ENCODE results near the gene TUBD1.
"Not testable (repeated sequence)": the region's sequence is repeated elsewhere in the genome, so short reads cannot be mapped to it uniquely, and the experiment has no call there.

TUBD1 gene

GRCh38 chr17:59829217-59830006, 63.3 kb downstream of the TUBD1 start:
- no peak overlapping the region for H3K4me3 ChIP-seq (ENCODE audit: low read depth in 1 of 2, low read length in 2 of 2)
- peaks cover 57% of the 10 kb centered on the region for H3K4me1 ChIP-seq (ENCODE audit: insufficient read depth, low read length)
- H3K4me2 ChIP-seq (ENCODE audit: insufficient read depth, low read length): peak overlapping the region; percentile 41
- no peaks in the 10 kb centered on the region for H3K27me3 ChIP-seq (ENCODE audit: insufficient read depth, low read length, poor library complexity)
- peak overlapping the region; percentile 9; the same call in 1 of the 2 replicates for H2AFZ ChIP-seq (ENCODE audit: low read depth, low read length)
- H3K79me2 ChIP-seq (ENCODE audit: insufficient read depth, low read length): no peaks in the 10 kb centered on the region
- H4K20me1 ChIP-seq (ENCODE audit: insufficient read depth, low read length): no peaks in the 10 kb centered on the region
- peak; percentile 89 for ATAC-seq (ENCODE audit: insufficient read depth, low read depth)
- TF ChIP-seq EZH2 (IDR thresholded peaks at IDR 0.05; ENCODE audit: borderline replicate concordance, low read depth, low read length, severe bottlenecking) (no peak), CTCF (IDR thresholded peaks at IDR 0.05; ENCODE audit: borderline replicate concordance, extremely low read depth, low read length, poor library complexity, severe bottlenecking) (no peak)
- peak; percentile 52 for DNase-seq
- H3K27ac ChIP-seq (ENCODE audit: low read length): peak overlapping the region; percentile 86
- peak overlapping the region; percentile 40 for H3K9ac ChIP-seq (ENCODE audit: low read depth, low read length)
- no peaks in the 10 kb centered on the region for H3K36me3 ChIP-seq (ENCODE audit: insufficient read depth, low read length)
- no peaks in the 10 kb centered on the region for H3K9me3 ChIP-seq (ENCODE audit: insufficient read depth, low read length, severe bottlenecking)

- H3K4me3 ChIP-seq (ENCODE audit: low read depth in 1 of 2, low read length in 2 of 2): not testable (repeated sequence)
Measured at GRCh38 chr17:59828819-59829216, 63.9 kb downstream of the TUBD1 start.

GRCh38 chr17:59828478-59828760, 64.3 kb downstream of the TUBD1 start:
- H2AFZ ChIP-seq (ENCODE audit: low read depth, low read length): no peak overlapping the region
- no peaks in the 10 kb centered on the region for H3K9me3 ChIP-seq (ENCODE audit: insufficient read depth, low read length, severe bottlenecking)
- peaks cover 57% of the 10 kb centered on the region for H3K4me1 ChIP-seq (ENCODE audit: insufficient read depth, low read length)
- H3K79me2 ChIP-seq (ENCODE audit: insufficient read depth, low read length): no peaks in the 10 kb centered on the region
- DNase-seq (no peak), ATAC-seq (ENCODE audit: insufficient read depth, low read depth) (no peak)
- peak overlapping the region; percentile 41 for H3K4me2 ChIP-seq (ENCODE audit: insufficient read depth, low read length)
- H4K20me1 ChIP-seq (ENCODE audit: insufficient read depth, low read length): no peaks in the 10 kb centered on the region
- no peaks in the 10 kb centered on the region for H3K36me3 ChIP-seq (ENCODE audit: insufficient read depth, low read length)
- H3K27ac ChIP-seq (ENCODE audit: low read length): peak overlapping the region; percentile 86
- TF ChIP-seq CTCF (IDR thresholded peaks at IDR 0.05; ENCODE audit: borderline replicate concordance, extremely low read depth, low read length, poor library complexity, severe bottlenecking) (no peak), EZH2 (IDR thresholded peaks at IDR 0.05; ENCODE audit: borderline replicate concordance, low read depth, low read length, severe bottlenecking) (no peak)
- no peak overlapping the region for H3K4me3 ChIP-seq (ENCODE audit: low read depth in 1 of 2, low read length in 2 of 2)
- peak overlapping the region; percentile 40 for H3K9ac ChIP-seq (ENCODE audit: low read depth, low read length)
- H3K27me3 ChIP-seq (ENCODE audit: insufficient read depth, low read length, poor library complexity): no peaks in the 10 kb centered on the region

More at GRCh38 chr17:59828819-59829216, 63.9 kb downstream of the TUBD1 start:
- peak overlapping the region; percentile 41 for H3K4me2 ChIP-seq (ENCODE audit: insufficient read depth, low read length)
- H3K79me2 ChIP-seq (ENCODE audit: insufficient read depth, low read length); H3K36me3 ChIP-seq (ENCODE audit: insufficient read depth, low read length); H4K20me1 ChIP-seq (ENCODE audit: insufficient read depth, low read length); H3K27me3 ChIP-seq (ENCODE audit: insufficient read depth, low read length, poor library complexity); H2AFZ ChIP-seq (ENCODE audit: low read depth, low read length); DNase-seq; H3K9me3 ChIP-seq (ENCODE audit: insufficient read depth, low read length, severe bottlenecking): not testable (repeated sequence)
- peak overlapping the region; percentile 86 for H3K27ac ChIP-seq (ENCODE audit: low read length)
- ATAC-seq (ENCODE audit: insufficient read depth, low read depth): 0 out of 3 replicates have a peak, but pooled peaks have one; percentile 25
- peaks cover 57% of the 10 kb centered on the region for H3K4me1 ChIP-seq (ENCODE audit: insufficient read depth, low read length)
- H3K9ac ChIP-seq (ENCODE audit: low read depth, low read length): peak overlapping the region; percentile 40

- Histone ChIP-seq H3K27me3 (ENCODE audit: insufficient read depth, low read length, poor library complexity) (no peaks in the 10 kb centered on the region), H3K9me3 (ENCODE audit: insufficient read depth, low read length, severe bottlenecking) (no peaks in the 10 kb centered on the region), H3K27ac (ENCODE audit: low read length) (peak overlapping the region; percentile 86), H3K4me3 (ENCODE audit: low read depth in 1 of 2, low read length in 2 of 2) (no peak overlapping the region), H3K4me1 (ENCODE audit: insufficient read depth, low read length) (peaks cover 57% of the 10 kb centered on the region), H3K36me3 (ENCODE audit: insufficient read depth, low read length) (0 out of 2 replicates have a peak, but pooled peaks cover under 1% of the 10 kb centered on the region), H2AFZ (ENCODE audit: low read depth, low read length) (no peak overlapping the region), H3K9ac (ENCODE audit: low read depth, low read length) (peak overlapping the region; percentile 40), H3K4me2 (ENCODE audit: insufficient read depth, low read length) (peak overlapping the region; percentile 41), H4K20me1 (ENCODE audit: insufficient read depth, low read length) (no peaks in the 10 kb centered on the region), H3K79me2 (ENCODE audit: insufficient read depth, low read length) (no peaks in the 10 kb centered on the region)
- ATAC-seq (ENCODE audit: insufficient read depth, low read depth) (no peak), DNase-seq (no peak)
- TF ChIP-seq CTCF (IDR thresholded peaks at IDR 0.05; ENCODE audit: borderline replicate concordance, extremely low read depth, low read length, poor library complexity, severe bottlenecking) (no peak), EZH2 (IDR thresholded peaks at IDR 0.05; ENCODE audit: borderline replicate concordance, low read depth, low read length, severe bottlenecking) (no peak)
Measured at GRCh38 chr17:59827721-59828477, 64.8 kb downstream of the TUBD1 start.
